Sigmoid colon (tissue), 7 donors: ENCODE data around the gene TRNP1. TPM values are rescaled to one million over a fixed set of nuclear protein-coding genes. Genes with fewer than 3 reads are reported as not detected.

Experiments
- DNase-seq: peaks from one replicate; pipeline ENCODE4 v3.0.0-alpha.2; 2019
- H3K27ac ChIP-seq, 4 donors: fragments of 200-600 bp; sonication (generic); one replicate each; pipeline ENCODE4 v1.5.1; 2016 to 2019; ENCODE audit warnings: mild to moderate bottlenecking in 1 of 4
- H3K27me3 ChIP-seq, 3 donors: fragments of 200-600 bp; sonication (generic); one replicate each; pipeline ENCODE4 v1.5.1; 2019; ENCODE audit warnings: mild to moderate bottlenecking in 1 of 3
- H3K36me3 ChIP-seq, 4 donors: fragments of 200-600 bp; sonication (generic); one replicate each; pipeline ENCODE4 v1.5.1; 2016 to 2019
- H3K4me1 ChIP-seq, 4 donors: fragments of 200-600 bp; sonication (generic); one replicate each; pipeline ENCODE4 v1.5.1; 2017 to 2019
- H3K4me3 ChIP-seq, 4 donors: fragments of 200-600 bp; sonication (generic); one replicate each; pipeline ENCODE4 v1.5.1; 2017 to 2019; ENCODE audit warnings: mild to moderate bottlenecking in 2 of 4, moderate library complexity in 1 of 4
- H3K9me3 ChIP-seq, 4 donors: fragments of 200-600 bp in 3 of 4; sonication (generic) in 3 of 4; one replicate each; pipeline versions ENCODE4 v1.5.1 to v1.6.1; 2013 to 2019
- CTCF ChIP-seq, 4 experiments: fragments of 450-650 bp in 3 of 4; fragments of 200-600 bp in 1 of 4; IDR thresholded peaks; one replicate each; pipeline ENCODE4 v1.5.1; 2016 to 2019; ENCODE audit warnings: antibody characterized with exemption in 4 of 4, mild to moderate bottlenecking in 3 of 4, moderate library complexity in 2 of 4
- EP300 ChIP-seq, 4 donors: sonication (generic); formaldehyde crosslinking; IDR thresholded peaks; one replicate each; pipeline ENCODE4 v1.6.1; 2017; ENCODE audit warnings: antibody characterized with exemption in 4 of 4
- POLR2A ChIP-seq, 2 donors: fragments of 450-650 bp; IDR thresholded peaks; one replicate each; pipeline ENCODE4 v1.6.1; 2016; ENCODE audit warnings: antibody characterized with exemption in 2 of 2, mild to moderate bottlenecking in 2 of 2, moderate library complexity in 2 of 2
- POLR2AphosphoS5 ChIP-seq, 4 donors: sonication (generic); formaldehyde crosslinking; IDR thresholded peaks; one replicate each; pipeline ENCODE4 v1.6.1; 2017; ENCODE audit warnings: antibody characterized with exemption in 4 of 4
- WGBS, 2 donors: extraction: QIAGEN DNeasy Blood & Tissue Kit; methylation state at CpG; one replicate each; pipeline ENCODE4 v1.1.7; 2013; 5-methylcytosine and 5-hydroxymethylcytosine counted together
- intact Hi-C: fragments of 100-400 bp; cut with DNase I; formaldehyde crosslinking; loops from one replicate; pipeline ENCODE4 v1.15.1; 2023
- polyA plus RNA-seq, 3 donors: library from polyadenylated mRNA; stranded (reverse); fragments of 200-250 nt; gene quantifications; one replicate each; pipeline ENCODE4 v1.2.3, GENCODE V29; 2013
- total RNA-seq, 4 donors: library from RNA; depleted of rRNA; stranded (reverse); fragments of >200 nt; gene quantifications; one replicate each; pipeline ENCODE4 v1.1.0, GENCODE V29; 2016
- donor health status: healthy with polysubstance abuse.
- donor health status: Bipolar disorder and iron deficiency.
- donor health status: healthy.

Gene TRNP1
- total and polyA plus RNA-seq, 7 donors = 3.0 to 29.6 (median 15.5) TPM

DNA sequence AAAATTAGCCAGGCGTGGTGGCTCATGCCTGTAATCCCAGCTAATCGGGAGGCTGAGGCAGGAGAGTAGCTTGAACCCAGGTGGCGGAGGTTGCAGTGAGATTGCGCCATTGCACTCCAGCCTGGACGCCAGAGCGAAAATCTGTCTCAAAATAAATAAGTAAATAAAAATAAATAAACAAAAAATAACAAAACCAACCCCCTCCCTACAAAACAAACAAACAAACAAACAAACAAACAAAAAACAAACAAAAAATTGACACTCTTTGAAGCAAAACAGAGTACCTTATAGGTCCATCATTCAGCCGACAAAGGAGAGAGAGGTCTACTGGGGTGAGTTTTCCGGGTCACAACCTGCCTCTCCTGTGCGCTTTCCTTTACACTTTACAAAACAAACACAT lies 27.9 kb upstream of the TRNP1 start:
- Histone ChIP-seq H3K27me3 (peaks cover 0 to 42% (median 1%) of the 10 kb centered on the region in 3 donors), H3K36me3 (no peaks in the 10 kb centered on the region), H3K27ac (no peak overlapping the region), H3K9me3 (no peaks in the 10 kb centered on the region), H3K4me3 (no peak overlapping the region), H3K4me1 (no peaks in the 10 kb centered on the region)
- intact Hi-C loops = no loop called here
- no peak for TF ChIP-seq CTCF (IDR thresholded peaks at IDR 0.05)
- TF ChIP-seq POLR2AphosphoS5 (IDR thresholded peaks at IDR 0.05) = no peak
- TF ChIP-seq POLR2A (IDR thresholded peaks at IDR 0.05) = no peak
- no peak for TF ChIP-seq EP300 (IDR thresholded peaks at IDR 0.05)
- no peak for DNase-seq
- 90 to 91% methylated on average over 9 of the region's 9 CpGs for WGBS, 2 donors

DNA sequence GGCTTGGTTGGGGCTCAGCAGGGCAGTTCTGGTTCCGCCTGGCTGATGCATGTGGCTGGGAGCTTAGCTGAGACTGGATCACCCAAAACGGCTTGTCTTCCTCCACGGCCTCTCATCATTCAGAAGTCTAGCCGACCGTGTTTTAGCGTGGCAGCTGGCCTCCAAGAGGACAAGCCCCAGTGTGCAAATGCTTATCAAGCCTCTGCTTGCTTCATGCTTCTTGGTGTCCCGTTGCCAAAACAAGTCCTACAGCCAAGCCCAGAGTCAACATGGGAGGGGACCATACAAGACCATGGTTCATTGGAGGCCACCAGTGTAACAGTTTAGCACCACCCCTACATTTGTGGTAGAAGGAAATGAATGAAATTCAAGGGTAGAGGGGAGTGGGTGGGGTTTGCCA lies 22.7 kb upstream of the TRNP1 start:
- peaks cover 0 to 23% (median 0%) of the 10 kb centered on the region in 3 donors for H3K27me3 ChIP-seq
- WGBS, 2 donors = 24 to 66% methylated on average over 7 of the region's 7 CpGs
- H3K9me3 ChIP-seq = no peaks in the 10 kb centered on the region
- DNase-seq = no peak
- no peak overlapping the region for H3K27ac ChIP-seq
- H3K4me1 ChIP-seq = no peaks in the 10 kb centered on the region
- TF ChIP-seq EP300 (IDR thresholded peaks at IDR 0.05) = no peak
- TF ChIP-seq POLR2A (IDR thresholded peaks at IDR 0.05) = no peak
- TF ChIP-seq POLR2AphosphoS5 (IDR thresholded peaks at IDR 0.05) = no peak
- TF ChIP-seq CTCF (IDR thresholded peaks at IDR 0.05) = no peak
- intact Hi-C loops = no loop called here
- H3K36me3 ChIP-seq = no peaks in the 10 kb centered on the region
- H3K4me3 ChIP-seq = no peak overlapping the region

GRCh38 chr1:26971590-26971989 lies 21.9 kb upstream of the TRNP1 start:
- Histone ChIP-seq H3K4me1 (no peaks in the 10 kb centered on the region), H3K36me3 (no peaks in the 10 kb centered on the region), H3K27me3 (peaks cover 0 to 19% (median 0%) of the 10 kb centered on the region in 3 donors), H3K9me3 (no peaks in the 10 kb centered on the region), H3K4me3 (no peak overlapping the region), H3K27ac (no peak overlapping the region)
- intact Hi-C loops = no loop called here
- TF ChIP-seq EP300 (IDR thresholded peaks at IDR 0.05) = no peak
- TF ChIP-seq CTCF (IDR thresholded peaks at IDR 0.05) = no peak
- TF ChIP-seq POLR2AphosphoS5 (IDR thresholded peaks at IDR 0.05) = no peak
- TF ChIP-seq POLR2A (IDR thresholded peaks at IDR 0.05) = no peak
- no peak for DNase-seq
- WGBS, 2 donors = 80 to 87% methylated on average over 3 of the region's 3 CpGs

DNA sequence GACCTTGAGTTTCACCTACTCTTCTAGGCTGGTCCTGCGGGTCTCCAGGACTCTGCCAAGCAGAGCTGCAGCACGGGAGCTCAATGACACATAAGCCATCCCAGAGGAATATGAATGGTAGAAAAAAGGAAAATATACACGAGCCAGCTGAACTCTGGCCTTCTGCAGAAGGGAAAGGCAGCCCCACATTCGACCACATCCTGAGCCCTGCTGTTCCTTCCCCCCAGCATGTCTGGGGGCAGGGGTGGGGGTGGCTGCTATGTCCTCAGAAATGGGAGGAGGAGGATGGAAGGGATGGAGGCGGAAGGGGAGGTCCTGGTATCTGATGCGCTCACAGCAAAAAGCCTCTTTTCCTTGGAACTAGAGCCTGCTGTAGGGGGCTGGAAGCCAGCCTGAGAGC lies 21.1 kb upstream of the TRNP1 start:
- H3K4me1 ChIP-seq = no peaks in the 10 kb centered on the region
- no peak for DNase-seq
- H3K36me3 ChIP-seq = no peaks in the 10 kb centered on the region
- intact Hi-C loops = no loop called here
- peaks cover 0 to 19% (median 0%) of the 10 kb centered on the region in 3 donors for H3K27me3 ChIP-seq
- H3K4me3 ChIP-seq = no peak overlapping the region
- WGBS, 2 donors = 45 to 68% methylated on average over 6 of the region's 6 CpGs
- no peaks in the 10 kb centered on the region for H3K9me3 ChIP-seq
- TF ChIP-seq POLR2AphosphoS5 (IDR thresholded peaks at IDR 0.05) = no peak
- H3K27ac ChIP-seq = no peak overlapping the region

DNA sequence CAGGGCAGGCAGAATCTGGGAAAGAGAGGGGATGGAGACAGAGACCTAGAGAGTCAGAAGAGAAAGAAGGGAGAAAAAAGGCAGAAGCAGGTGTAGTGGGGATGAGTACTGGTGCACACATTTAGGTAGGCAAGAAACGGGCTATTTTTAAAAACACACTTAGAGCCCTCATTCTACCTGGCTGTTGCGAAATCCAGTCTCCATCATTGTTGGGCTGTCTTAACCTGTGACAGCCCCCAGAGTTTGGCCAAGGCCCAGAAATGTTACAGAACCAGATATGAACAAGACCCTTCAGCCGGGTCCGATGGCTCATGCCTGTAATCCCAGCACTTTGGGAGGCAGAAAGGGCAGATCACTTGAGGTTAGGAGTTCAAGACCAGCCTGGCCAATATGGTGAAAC lies 20.7 kb upstream of the TRNP1 start:
- 88 to 95% methylated on average over 4 of the region's 4 CpGs for WGBS, 2 donors
- intact Hi-C loops = no loop called here
- H3K27me3 ChIP-seq = peaks cover 0 to 19% (median 0%) of the 10 kb centered on the region in 3 donors
- no peak overlapping the region for H3K27ac ChIP-seq
- no peaks in the 10 kb centered on the region for H3K9me3 ChIP-seq
- no peaks in the 10 kb centered on the region for H3K36me3 ChIP-seq
- H3K4me1 ChIP-seq = no peaks in the 10 kb centered on the region
- no peak overlapping the region for H3K4me3 ChIP-seq
- TF ChIP-seq EP300 (IDR thresholded peaks at IDR 0.05) (no peak), CTCF (IDR thresholded peaks at IDR 0.05) (no peak), POLR2A (IDR thresholded peaks at IDR 0.05) (no peak), POLR2AphosphoS5 (IDR thresholded peaks at IDR 0.05) (no peak)
- no peak for DNase-seq
